OCI-LY3 (cell line): Measurements from ENCODE around the gene NR3C1.

ENCODE experiments used
- H2AFZ ChIP-seq: fragments of 200-600, 300-600 bp; shearing (Covaris generic); 2 replicates; pipeline ENCODE4 v1.6.0; 2014; ENCODE audit warnings: antibody characterized with exemption, low read depth, low read length
- H3K27ac ChIP-seq: fragments of 200-600, 300-600 bp; sonication (generic); 2 replicates; pipeline ENCODE4 v1.5.1; 2014; ENCODE audit warnings: mild to moderate bottlenecking, low read length, moderate library complexity, mixed read lengths
- H3K27me3 ChIP-seq: fragments of 200-600, 300-600 bp; sonication (generic); 2 replicates; pipeline ENCODE4 v1.6.1; 2014; ENCODE audit warnings: low read depth, low read length, mixed read lengths
- H3K36me3 ChIP-seq: fragments of 200-600, 300-600 bp; sonication (generic); replicated peaks from 2 replicates; pipeline ENCODE3; 2014; ENCODE audit warnings: low read depth, low read length, mixed read lengths
- H3K4me1 ChIP-seq: fragments of 300-600, 200-600 bp; sonication (generic); 2 replicates; pipeline ENCODE4 v1.6.1; 2014; ENCODE audit warnings: low read length, mixed read lengths
- H3K4me2 ChIP-seq: fragments of 200-600, 300-600 bp; sonication (generic); 2 replicates; pipeline ENCODE4 v1.6.1; 2014; ENCODE audit warnings: low read length, mixed read lengths
- H3K4me3 ChIP-seq: fragments of 300-600, 200-600 bp; sonication (generic); 2 replicates; pipeline ENCODE4 v1.5.1; 2014; ENCODE audit warnings: antibody characterized with exemption, mild to moderate bottlenecking, low read length, moderate library complexity
- H3K79me2 ChIP-seq: fragments of 300-600, 200-600 bp; shearing (Covaris generic); 2 replicates; pipeline ENCODE4 v1.6.1; 2014; ENCODE audit warnings: mild to moderate bottlenecking, low read length, mixed read lengths
- H3K9ac ChIP-seq: fragments of 300-600, 200-600 bp; shearing (Covaris generic); 2 replicates; pipeline ENCODE4 v1.6.0; 2014; ENCODE audit warnings: mild to moderate bottlenecking, low read length, moderate library complexity
- H3K9me3 ChIP-seq: fragments of 200-600, 300-600 bp; shearing (Covaris generic); 2 replicates; pipeline ENCODE4 v1.6.1; 2014; ENCODE audit warnings: low read length, mixed read lengths; ENCODE audit not compliant: insufficient read depth
- H4K20me1 ChIP-seq: fragments of 200-600, 300-600 bp; sonication (generic); 2 replicates; pipeline ENCODE4 v1.6.1; 2016; ENCODE audit warnings: low read length, mixed read lengths; ENCODE audit not compliant: insufficient read depth
- EZH2phosphoT487 ChIP-seq: fragments of 200-600 bp; shearing (Covaris generic); IDR thresholded peaks from 2 replicates; pipeline ENCODE4 v1.6.1; 2018; ENCODE audit warnings: antibody characterized with exemption, mixed run types, low read depth
- TF ChIP-seq, protein P1 (sequence below): fragments of 200-600, 300-600 bp; sonication (generic); IDR thresholded peaks from 2 replicates; pipeline ENCODE4 v1.5.1; 2014; ENCODE audit warnings: antibody characterized with exemption, low read length, low read depth

NR3C1 gene

DNA sequence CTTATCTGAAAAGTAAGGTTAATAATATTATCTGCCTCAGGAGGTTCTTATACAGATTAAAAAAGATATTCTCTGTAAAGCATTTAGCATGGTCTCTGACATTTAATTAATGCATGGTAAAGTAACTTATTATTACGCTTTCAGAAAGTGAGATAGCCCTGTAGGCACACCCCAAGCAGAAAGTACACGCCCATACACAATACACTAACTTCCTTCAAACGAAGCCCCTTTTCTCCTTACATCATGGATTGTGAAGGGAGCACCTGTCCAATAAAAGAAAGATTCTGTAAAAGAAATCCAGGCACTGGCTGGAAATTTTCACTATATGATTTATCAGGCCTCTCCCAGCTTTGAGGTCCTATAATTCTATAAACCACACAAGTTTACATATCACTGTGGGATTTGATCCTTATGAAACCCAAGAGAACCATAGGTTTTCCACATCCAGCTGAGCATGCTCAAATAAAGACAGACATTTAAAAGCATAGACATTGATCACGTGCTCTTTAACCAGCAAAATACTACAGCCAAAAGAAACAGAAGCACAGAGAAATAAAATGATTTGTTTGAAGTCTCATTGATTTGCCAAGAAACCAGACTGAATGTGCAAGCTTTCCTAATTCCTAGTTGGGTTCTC is 14.1 kb upstream of the NR3C1 start:
- H3K9me3 ChIP-seq, result no peaks in the 10 kb centered on the region
- TF ChIP-seq, protein P1, sequence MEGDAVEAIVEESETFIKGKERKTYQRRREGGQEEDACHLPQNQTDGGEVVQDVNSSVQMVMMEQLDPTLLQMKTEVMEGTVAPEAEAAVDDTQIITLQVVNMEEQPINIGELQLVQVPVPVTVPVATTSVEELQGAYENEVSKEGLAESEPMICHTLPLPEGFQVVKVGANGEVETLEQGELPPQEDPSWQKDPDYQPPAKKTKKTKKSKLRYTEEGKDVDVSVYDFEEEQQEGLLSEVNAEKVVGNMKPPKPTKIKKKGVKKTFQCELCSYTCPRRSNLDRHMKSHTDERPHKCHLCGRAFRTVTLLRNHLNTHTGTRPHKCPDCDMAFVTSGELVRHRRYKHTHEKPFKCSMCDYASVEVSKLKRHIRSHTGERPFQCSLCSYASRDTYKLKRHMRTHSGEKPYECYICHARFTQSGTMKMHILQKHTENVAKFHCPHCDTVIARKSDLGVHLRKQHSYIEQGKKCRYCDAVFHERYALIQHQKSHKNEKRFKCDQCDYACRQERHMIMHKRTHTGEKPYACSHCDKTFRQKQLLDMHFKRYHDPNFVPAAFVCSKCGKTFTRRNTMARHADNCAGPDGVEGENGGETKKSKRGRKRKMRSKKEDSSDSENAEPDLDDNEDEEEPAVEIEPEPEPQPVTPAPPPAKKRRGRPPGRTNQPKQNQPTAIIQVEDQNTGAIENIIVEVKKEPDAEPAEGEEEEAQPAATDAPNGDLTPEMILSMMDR, result no peak
- TF ChIP-seq EZH2phosphoT487, result no peak
- H3K27ac ChIP-seq, result no peak overlapping the region
- no peak overlapping the region for H3K9ac ChIP-seq
- no peak overlapping the region for H2AFZ ChIP-seq
- 0 out of 2 replicates have a peak overlapping the region, but pooled peaks have one; percentile 18 for H3K4me3 ChIP-seq
- H3K36me3 ChIP-seq, result no peaks in the 10 kb centered on the region
- no peaks in the 10 kb centered on the region; the same call in 1 of the 2 replicates for H4K20me1 ChIP-seq
- H3K27me3 ChIP-seq, result no peaks in the 10 kb centered on the region
- peak overlapping the region; percentile 57 for H3K4me2 ChIP-seq
- peaks cover 12% of the 10 kb centered on the region; the same call in 1 of the 2 replicates for H3K79me2 ChIP-seq
- peaks cover 60% of the 10 kb centered on the region for H3K4me1 ChIP-seq

DNA sequence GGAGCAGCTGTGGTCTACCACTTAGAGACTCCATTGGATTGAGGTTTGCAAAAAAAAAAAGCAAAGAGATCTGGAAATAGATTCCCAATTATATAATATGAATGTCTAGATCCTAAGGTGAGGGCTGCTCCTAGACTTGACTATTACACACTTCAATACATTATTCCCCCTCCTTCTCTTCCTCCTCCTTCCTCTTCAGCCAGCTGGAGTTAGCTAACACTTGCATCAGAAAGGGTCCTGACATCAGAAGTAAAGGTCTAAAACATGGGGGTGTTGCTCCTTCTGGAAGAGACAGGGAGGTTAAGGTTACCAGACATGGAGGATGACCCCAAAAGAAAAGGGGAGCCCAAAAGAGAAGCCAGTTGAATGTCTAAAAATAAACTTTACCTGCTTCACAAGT is 12.9 kb upstream of the NR3C1 start:
- Histone ChIP-seq H3K4me3 (no peak overlapping the region), H3K27me3 (no peaks in the 10 kb centered on the region), H3K9me3 (no peaks in the 10 kb centered on the region), H2AFZ (no peak overlapping the region), H3K9ac (no peak overlapping the region), H3K27ac (no peak overlapping the region), H3K79me2 (peaks cover 12% of the 10 kb centered on the region; the same call in 1 of the 2 replicates), H3K4me1 (peaks cover 70% of the 10 kb centered on the region), H3K36me3 (no peaks in the 10 kb centered on the region), H3K4me2 (0 out of 2 replicates have a peak overlapping the region, but pooled peaks have one; percentile 57), H4K20me1 (no peaks in the 10 kb centered on the region; the same call in 1 of the 2 replicates)
- no peak for TF ChIP-seq EZH2phosphoT487
- TF ChIP-seq, protein P1, result no peak

DNA sequence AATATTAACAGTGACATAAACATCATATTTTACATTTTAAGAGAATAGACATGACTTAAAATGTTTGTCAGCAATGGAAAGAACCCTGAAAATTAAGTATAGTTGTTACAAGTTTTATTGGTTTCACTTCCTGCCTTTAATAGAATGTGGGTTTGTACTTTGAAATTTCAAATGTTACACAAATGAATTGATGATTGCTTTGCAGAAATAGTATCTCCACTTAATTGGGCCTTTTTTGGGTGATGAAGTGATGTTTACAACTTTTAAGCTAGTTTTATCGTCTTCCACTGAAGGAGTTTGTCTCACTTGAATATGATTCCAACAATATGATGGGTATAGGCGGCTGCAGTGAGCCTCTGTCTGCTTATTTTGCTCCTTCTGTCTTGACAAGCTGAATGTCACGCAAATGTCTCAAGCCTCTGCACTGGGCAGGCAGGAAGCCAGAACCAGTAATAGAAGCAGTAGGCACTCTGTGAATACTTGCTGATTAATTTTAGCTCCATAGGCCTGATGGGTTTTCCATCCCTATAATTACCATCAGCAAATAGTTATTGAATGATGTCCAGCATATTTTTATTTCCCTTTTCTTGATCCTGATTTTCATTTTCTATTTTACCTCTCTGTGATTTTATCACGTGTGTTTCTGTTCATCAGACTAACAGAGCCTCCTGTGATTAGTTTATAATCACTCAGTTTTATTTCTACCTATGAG is 10.6 kb upstream of the NR3C1 start:
- peak overlapping the region; percentile 27 for H3K4me3 ChIP-seq
- H3K27ac ChIP-seq, result peak overlapping the region; percentile 54
- peaks cover 70% of the 10 kb centered on the region for H3K4me1 ChIP-seq
- H3K9me3 ChIP-seq, result no peaks in the 10 kb centered on the region
- TF ChIP-seq EZH2phosphoT487, result no peak
- TF ChIP-seq, protein P1, result no peak
- no peak overlapping the region for H2AFZ ChIP-seq
- no peaks in the 10 kb centered on the region; the same call in 1 of the 2 replicates for H4K20me1 ChIP-seq
- H3K27me3 ChIP-seq, result no peaks in the 10 kb centered on the region
- H3K36me3 ChIP-seq, result no peaks in the 10 kb centered on the region
- H3K79me2 ChIP-seq, result peaks cover 9% of the 10 kb centered on the region; the same call in 1 of the 2 replicates
- peak overlapping the region; percentile 6; the same call in 1 of the 2 replicates for H3K9ac ChIP-seq
- peak overlapping the region; percentile 59 for H3K4me2 ChIP-seq

DNA sequence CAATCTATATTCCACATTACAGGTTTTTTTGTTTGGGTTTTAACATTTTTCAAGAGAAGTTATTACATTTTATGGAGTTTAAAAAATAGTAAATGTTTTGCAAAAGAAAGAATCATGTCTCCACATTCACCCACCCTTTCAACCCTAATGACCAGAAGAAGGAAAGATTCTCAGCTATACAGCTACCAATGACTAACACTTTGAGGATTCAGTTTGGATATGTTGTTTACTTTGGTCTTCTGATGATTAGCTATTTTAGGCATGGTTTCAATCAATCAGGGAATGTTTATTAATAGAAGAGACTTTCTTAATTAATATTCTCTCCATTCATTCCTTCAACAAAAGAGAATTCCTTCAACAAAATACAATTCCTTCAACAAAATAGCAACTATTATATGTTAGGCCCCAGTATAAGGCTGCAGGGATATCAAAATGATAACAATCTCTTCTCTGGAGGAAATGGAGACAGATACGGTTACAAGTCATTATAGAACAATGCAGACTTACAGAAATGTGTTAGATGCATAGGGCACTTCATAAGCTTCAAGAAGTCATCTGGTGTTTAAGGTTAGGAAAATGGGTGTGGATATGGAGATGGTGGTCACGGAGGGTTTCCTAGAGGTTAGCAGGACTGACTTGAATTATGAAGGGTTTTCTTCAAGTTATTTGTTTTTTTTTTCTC is 9.3 kb upstream of the NR3C1 start:
- peaks cover 59% of the 10 kb centered on the region for H3K4me1 ChIP-seq
- no peak overlapping the region for H3K4me3 ChIP-seq
- no peak overlapping the region for H2AFZ ChIP-seq
- H4K20me1 ChIP-seq, result no peaks in the 10 kb centered on the region; the same call in 1 of the 2 replicates
- peaks cover 8% of the 10 kb centered on the region; the same call in 1 of the 2 replicates for H3K79me2 ChIP-seq
- no peak overlapping the region for H3K9ac ChIP-seq
- TF ChIP-seq, protein P1, result no peak
- no peak for TF ChIP-seq EZH2phosphoT487
- H3K4me2 ChIP-seq, result no peak overlapping the region
- no peaks in the 10 kb centered on the region for H3K36me3 ChIP-seq
- no peaks in the 10 kb centered on the region for H3K9me3 ChIP-seq
- no peaks in the 10 kb centered on the region for H3K27me3 ChIP-seq
- H3K27ac ChIP-seq, result no peak overlapping the region
